HUES48 (cell line): ENCODE results near the gene PACS1.
A peak's percentile ranks its signal among the peaks of the same experiment; 100 is the strongest.

Experiments
- H3K27ac ChIP-seq: one replicate; pipeline ENCODE4 v1.7.0; 2013; ENCODE audit warnings: low read depth, low read length, inconsistent platforms
- H3K27me3 ChIP-seq: 2 replicates; pipeline ENCODE4 v1.6.1; 2013; ENCODE audit warnings: mild to moderate bottlenecking, low read length; ENCODE audit not compliant: control insufficient read depth, insufficient read depth
- H3K36me3 ChIP-seq: 2 replicates; pipeline ENCODE4 v1.6.1; 2013; ENCODE audit warnings: low read length; ENCODE audit not compliant: control insufficient read depth, insufficient read depth
- H3K4me1 ChIP-seq: 2 replicates; pipeline ENCODE4 v1.6.1; 2013; ENCODE audit warnings: mild to moderate bottlenecking, low read length; ENCODE audit not compliant: control insufficient read depth, insufficient read depth
- H3K4me3 ChIP-seq: 2 replicates; pipeline ENCODE4 v1.5.1; 2013; ENCODE audit warnings: mild to moderate bottlenecking, low read depth, low read length
- H3K9ac ChIP-seq: 2 replicates; pipeline ENCODE4 v1.6.1; 2013; ENCODE audit warnings: mild to moderate bottlenecking, low read depth, low read length, moderate library complexity
- H3K9me3 ChIP-seq: 2 replicates; pipeline ENCODE4 v1.6.1; 2013; ENCODE audit warnings: low read length; ENCODE audit not compliant: control insufficient read depth, insufficient read depth

PACS1 gene

DNA sequence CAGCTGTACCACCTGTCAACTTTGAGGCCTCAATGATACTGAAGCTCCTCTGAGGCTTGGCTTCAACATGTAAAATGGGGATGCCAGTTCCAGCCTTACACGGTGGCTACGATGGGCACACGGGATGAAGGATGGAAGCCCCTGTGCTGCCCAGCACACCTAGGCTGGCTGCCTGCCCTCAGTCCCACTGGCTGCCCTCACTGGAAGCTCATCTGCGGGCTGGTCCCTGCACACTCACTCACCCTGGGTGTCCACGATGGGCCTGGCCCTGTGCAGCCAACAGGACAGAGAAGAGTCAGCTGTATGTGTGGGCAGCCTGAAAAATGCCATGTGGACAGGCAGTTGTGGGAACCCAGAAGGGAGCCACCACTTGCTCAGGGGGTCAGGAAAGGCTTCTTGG is 216.6 kb downstream of the PACS1 start:
- Histone ChIP-seq H3K27ac (no peak overlapping the region), H3K9me3 (no peaks in the 10 kb centered on the region), H3K27me3 (peaks cover 16% of the 10 kb centered on the region), H3K36me3 (peaks cover 19% of the 10 kb centered on the region), H3K9ac (no peak overlapping the region), H3K4me3 (no peak overlapping the region), H3K4me1 (peaks cover 14% of the 10 kb centered on the region)

DNA sequence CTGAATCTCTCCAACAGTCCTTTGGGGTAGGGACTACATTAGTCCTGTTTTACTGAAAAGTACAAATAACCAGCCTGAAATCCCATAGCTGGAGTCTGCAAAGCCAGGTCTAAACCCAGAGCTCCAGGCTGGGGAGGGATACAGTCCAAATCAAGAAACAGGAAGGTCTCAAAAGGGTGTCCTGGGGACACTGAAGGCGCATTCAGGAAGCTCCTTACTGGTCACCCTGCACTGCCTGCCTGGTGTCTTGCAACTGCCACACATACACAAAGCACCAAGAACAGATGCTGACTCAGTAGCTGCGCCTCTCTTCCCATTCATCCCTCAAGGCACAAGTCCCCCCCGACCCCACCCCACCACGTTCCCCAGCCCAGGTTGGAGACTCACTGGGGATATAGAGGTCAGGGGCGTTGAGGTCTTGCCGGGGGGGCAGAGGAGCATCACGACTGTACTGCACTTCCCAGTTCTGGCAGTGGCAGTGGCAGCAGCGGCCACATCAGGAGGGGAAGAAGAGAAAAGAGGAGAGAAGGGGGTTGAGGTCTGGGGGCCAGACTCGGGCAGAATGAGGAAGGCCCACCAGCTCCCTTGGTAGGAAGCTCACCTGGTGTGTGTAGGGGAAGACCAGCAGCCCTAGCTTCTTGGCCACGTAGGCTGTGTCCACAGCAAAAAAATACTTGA is 217.3 kb downstream of the PACS1 start:
- peaks cover 23% of the 10 kb centered on the region for H3K27me3 ChIP-seq
- peaks cover 19% of the 10 kb centered on the region for H3K36me3 ChIP-seq
- H3K9ac ChIP-seq = no peak overlapping the region
- H3K4me1 ChIP-seq = peaks cover 10% of the 10 kb centered on the region
- no peak overlapping the region for H3K4me3 ChIP-seq
- H3K9me3 ChIP-seq = no peaks in the 10 kb centered on the region
- H3K27ac ChIP-seq = no peak overlapping the region

DNA sequence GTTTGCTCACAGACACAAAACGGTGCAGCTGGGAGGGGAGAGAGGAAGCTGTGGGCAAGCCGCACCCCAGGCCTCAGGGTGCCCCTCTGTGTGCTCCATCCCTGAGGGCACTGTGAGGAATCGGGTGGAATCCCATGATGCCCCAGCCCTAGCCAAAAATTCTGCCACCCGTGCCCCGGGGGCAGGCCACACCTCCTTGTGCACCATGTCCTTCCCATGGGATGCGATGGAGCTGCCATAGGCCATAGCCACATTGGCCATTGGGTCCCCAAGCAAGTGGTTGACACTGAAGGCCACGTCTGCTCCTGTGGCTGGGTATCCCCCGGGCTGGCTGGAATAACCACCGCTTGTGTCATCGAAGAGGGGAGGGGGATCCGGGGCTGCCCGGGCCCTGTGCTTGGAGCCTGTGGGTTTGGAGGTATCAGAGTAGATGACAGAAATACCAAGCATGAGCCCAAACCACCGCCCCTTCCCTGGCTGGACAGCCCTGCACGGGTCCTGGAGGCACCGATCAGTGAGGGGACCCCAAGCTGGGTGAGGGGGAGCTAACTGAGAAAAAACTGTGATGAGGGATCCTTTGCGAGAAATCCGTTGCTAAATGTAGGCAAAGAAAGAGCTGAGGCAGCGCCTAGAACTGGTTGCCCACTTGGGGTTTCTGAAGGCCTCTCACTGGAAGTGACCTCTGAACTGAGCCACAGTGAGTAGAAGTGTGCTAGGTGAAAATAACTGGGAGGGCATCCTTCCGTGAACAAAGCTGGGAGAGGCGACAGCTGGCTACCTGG is 218.0 kb downstream of the PACS1 start:
- Histone ChIP-seq H3K27ac (peak overlapping the region; percentile 84), H3K9me3 (no peaks in the 10 kb centered on the region), H3K9ac (peak overlapping the region; percentile 68), H3K4me3 (peak overlapping the region; percentile 83), H3K27me3 (peaks cover 30% of the 10 kb centered on the region), H3K4me1 (peaks cover 5% of the 10 kb centered on the region; the same call in 1 of the 2 replicates), H3K36me3 (peaks cover 19% of the 10 kb centered on the region)

DNA sequence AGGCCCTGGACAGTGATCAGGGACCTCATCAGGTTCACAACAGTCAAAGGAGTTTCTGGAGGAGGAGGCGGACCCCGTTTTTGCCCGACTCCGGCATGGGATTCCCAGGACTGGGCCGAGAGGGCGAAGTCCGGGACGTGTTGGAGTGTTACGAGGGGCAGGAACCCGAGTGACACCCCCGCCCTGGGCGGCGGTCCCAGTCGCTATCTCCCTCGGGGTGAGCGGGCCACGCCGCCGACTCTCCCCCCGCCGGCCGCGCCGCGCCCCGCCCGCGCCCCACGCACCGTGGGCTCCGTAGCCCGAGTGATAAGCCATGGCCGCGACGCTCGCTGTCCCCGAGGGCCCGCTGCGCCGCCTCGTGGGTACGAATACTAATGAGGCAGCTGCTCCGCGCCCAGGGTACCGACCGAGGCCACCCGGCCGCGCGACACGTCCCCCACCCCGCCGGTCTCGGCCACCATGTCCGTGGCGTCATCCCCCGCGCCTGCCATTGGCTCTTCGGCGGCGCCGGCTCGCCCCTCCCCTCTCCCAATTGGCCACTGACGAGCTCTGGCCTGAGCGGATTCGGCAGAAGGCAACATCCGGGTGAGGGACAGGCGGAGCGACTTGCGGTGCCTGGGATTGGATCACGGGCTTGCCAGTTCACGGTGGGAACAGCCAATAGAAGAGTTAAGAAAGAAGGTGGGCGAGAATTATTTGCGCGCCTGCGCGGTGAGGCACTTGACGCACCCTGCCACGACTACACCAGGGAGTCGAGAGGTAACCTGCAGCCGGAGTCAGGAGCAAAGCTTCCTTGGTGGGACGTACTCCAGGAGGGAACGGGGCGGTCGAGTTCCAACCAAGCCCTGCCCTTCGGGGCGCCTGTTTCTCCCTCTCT is 218.8 kb downstream of the PACS1 start, which contains the start of gene YIF1A:
Gene YIF1A, minus strand, starts transcription at position 473 of the 877 bp plus-strand sequence. Its CDS starts 158 bp downstream, at position 315.
- Histone ChIP-seq H3K27ac (peak within 1 kb of the TSS; percentile 88), H3K9me3 (no peaks in the 10 kb centered on the region), H3K27me3 (peaks cover 35% of the 10 kb centered on the region), H3K4me1 (peaks cover 5% of the 10 kb centered on the region; the same call in 1 of the 2 replicates), H3K9ac (peak within 1 kb of the TSS; percentile 74), H3K36me3 (peaks cover 16% of the 10 kb centered on the region), H3K4me3 (peak within 1 kb of the TSS; percentile 83)

DNA sequence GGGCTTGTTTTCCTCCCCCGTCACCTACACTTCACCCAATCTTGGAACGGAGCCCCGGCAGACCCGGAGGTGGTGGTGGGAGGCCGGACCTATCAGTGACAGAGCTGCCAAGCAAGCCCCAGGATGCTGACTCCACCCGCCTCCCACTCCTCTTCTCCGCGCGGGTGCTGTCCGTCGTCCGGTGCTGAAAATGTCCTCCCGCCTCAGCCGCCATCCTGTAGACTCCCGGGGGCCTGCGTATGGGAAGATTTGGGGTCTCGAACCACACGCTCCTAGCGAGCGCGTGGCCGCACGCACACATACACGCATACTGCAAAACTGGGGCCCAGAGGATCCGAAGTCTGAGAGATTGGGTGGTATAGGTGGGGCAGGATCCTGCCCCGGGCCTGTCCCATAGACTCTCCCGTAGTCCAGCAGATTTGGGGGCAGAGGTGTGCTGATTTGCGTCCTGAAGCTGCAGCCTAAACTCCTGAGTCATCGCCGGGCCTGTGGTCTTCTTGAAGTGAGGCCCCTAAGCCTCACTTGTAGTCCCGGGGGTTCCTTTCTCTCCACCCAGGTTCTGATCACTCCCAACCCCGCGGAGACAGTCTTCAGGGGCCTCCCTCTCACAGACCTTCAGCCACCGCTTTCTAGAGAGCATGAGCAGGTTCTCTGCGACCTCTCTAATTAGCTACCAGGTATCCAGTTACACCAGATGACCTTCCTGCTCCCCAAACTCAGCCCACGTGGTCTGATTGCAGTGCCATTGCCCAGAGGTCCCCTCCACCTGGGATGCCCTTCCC is 219.7 kb downstream of the PACS1 start:
- Histone ChIP-seq H3K4me3 (peak overlapping the region; percentile 83), H3K27me3 (peaks cover 35% of the 10 kb centered on the region), H3K36me3 (peaks cover 9% of the 10 kb centered on the region), H3K4me1 (peaks cover 5% of the 10 kb centered on the region; the same call in 1 of the 2 replicates), H3K27ac (peak overlapping the region; percentile 88), H3K9ac (peak overlapping the region; percentile 74), H3K9me3 (no peaks in the 10 kb centered on the region)

DNA sequence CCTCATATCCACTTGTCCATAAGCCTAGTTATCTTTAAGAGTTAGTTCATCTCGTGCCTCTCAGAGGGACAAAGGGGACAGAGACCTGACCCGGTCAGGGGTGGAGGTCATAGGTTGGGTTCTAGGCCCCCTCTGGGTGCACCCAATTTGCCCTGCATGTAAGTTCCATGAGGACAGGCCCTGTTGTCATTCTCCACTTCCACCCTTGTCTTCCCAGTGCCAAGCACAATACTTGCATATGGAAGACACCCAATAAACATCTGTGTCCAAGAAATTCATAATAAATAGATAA is 220.2 kb downstream of the PACS1 start:
- Histone ChIP-seq H3K4me3 (no peak overlapping the region), H3K4me1 (peaks cover 5% of the 10 kb centered on the region; the same call in 1 of the 2 replicates), H3K9me3 (no peaks in the 10 kb centered on the region), H3K27ac (no peak overlapping the region), H3K36me3 (peaks cover 3% of the 10 kb centered on the region), H3K9ac (no peak overlapping the region), H3K27me3 (peaks cover 35% of the 10 kb centered on the region)

DNA sequence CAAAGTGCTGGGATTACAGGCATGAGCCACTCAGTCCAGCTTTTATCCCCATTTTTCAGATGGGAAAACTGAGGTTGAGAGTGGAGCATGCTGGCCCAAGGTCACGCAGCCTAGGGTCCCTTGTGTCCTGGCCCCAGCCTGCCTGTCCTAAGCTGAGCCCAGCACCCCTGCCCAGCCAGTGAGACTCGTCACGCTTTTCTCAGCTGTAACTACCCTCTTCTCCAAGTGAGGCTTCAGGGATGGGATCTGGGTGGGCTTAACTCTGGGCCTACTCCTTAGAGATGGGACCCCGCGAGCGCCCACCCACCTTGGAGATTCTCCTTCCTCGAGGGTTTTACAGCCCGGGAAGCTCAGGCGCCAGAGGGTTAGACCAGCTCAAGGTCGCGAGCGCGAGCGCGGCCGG is 221.2 kb downstream of the PACS1 start:
- H3K9ac ChIP-seq = no peak overlapping the region
- H3K4me3 ChIP-seq = peak overlapping the region; percentile 66; the same call in 1 of the 2 replicates
- peaks cover 35% of the 10 kb centered on the region for H3K27me3 ChIP-seq
- no peaks in the 10 kb centered on the region for H3K9me3 ChIP-seq
- H3K36me3 ChIP-seq = no peaks in the 10 kb centered on the region
- H3K27ac ChIP-seq = no peak overlapping the region
- peaks cover 5% of the 10 kb centered on the region; the same call in 1 of the 2 replicates for H3K4me1 ChIP-seq

DNA sequence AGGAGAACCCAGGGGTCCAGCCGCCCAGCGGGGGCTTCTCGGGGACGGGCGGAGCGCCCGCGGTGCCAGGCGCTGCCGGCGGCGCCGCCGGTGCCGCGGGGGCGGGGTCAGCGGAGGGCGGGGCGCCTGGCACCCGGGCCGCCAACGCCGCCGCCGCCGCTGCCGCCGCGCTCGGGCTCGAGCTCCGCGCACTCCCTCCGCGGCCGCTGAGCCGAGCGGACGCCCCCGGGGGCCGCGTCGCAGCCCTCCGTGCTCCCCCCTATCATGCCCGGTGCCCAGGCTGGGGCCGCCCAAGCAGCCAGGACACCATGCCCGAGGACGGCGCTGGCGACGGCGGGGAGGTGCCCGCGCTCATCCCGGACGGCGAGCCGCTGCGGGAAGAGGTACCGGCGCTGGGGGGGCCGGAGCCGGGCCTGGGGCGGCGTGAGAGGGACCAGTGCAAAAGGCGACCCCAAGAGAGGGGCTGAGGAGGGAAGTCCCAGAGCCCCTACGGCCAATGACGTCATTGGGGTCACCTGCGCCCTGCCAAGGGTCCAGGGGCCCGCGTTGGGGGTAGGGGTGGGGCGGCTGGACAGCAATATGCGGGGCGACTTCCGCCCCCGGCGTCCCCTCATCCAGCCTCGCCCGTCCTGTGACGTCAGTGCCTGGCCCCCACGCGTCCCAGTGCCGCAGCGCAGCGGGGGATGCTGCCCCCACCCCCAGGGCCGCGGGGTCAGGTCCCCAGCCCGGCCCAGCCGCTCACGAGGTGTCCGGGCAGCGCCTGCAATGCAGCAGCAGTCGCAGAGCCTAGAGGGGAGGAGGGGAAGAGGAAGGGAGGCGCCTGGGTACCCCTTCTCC is 221.9 kb downstream of the PACS1 start, which contains the start of gene TMEM151A:
Gene TMEM151A, plus strand, starts transcription at position 189 of the 837 bp plus-strand sequence. Its CDS starts 120 bp downstream, at position 309.
- Histone ChIP-seq H3K4me1 (peaks cover 5% of the 10 kb centered on the region; the same call in 1 of the 2 replicates), H3K36me3 (no peaks in the 10 kb centered on the region), H3K9ac (peak within 1 kb of the TSS; percentile 17; the same call in 1 of the 2 replicates), H3K9me3 (no peaks in the 10 kb centered on the region), H3K27ac (no peak within 1 kb of the TSS), H3K27me3 (peaks cover 35% of the 10 kb centered on the region), H3K4me3 (peak within 1 kb of the TSS; percentile 66)

DNA sequence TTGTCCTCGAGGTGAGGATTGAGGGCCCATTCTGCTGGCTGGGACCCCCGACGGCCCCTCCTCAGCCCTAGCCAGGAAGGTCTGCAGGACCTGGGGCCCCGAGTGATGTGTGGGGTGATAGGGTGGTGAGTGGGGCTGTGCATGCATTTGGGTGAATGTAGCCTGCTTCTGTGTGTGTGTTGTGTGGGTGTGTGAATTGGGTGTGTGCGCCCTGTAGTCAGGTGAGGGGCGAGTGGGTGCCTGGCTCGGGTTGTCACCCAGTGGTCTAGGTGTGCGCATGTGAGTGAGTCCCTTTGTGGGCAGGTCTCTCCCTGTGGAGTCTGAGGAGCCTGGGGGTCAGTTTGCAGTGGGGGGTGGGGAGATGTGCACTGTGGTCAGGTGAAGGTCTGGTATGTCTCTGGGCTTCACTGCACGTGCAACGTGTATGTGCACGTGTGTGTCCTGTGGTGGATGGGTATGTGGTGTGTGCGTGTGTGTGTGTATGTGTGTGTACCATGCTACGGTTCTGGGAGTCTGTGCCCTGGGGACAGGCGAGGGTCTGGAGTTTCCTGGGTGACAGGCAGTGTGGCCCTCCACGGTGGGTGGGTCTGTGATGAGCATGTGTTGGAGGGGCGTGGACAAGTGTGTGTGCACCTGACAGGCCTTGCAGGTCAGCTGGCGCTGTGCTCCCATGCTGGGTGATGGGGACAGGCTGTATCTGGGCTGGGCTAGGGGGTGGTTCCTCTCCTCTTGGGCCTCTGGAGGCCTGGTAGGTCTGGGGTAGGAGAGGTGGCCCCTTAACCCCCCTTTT is 222.7 kb downstream of the PACS1 start:
- Histone ChIP-seq H3K4me3 (peak overlapping the region; percentile 66; the same call in 1 of the 2 replicates), H3K9me3 (no peaks in the 10 kb centered on the region), H3K9ac (no peak overlapping the region), H3K4me1 (peaks cover 10% of the 10 kb centered on the region; the same call in 1 of the 2 replicates), H3K27me3 (peaks cover 35% of the 10 kb centered on the region), H3K36me3 (no peaks in the 10 kb centered on the region), H3K27ac (no peak overlapping the region)
